Measurements from ENCODE around the gene PARP6. TPM values are rescaled to one million over a fixed set of nuclear protein-coding genes. Genes with fewer than 3 reads are reported as not detected.
A peak's percentile ranks its signal among the peaks of the same experiment; 100 is the strongest.

PARP6 gene
- total RNA-seq, 1 experiment from 2014 or later: 41.9 TPM

DNA sequence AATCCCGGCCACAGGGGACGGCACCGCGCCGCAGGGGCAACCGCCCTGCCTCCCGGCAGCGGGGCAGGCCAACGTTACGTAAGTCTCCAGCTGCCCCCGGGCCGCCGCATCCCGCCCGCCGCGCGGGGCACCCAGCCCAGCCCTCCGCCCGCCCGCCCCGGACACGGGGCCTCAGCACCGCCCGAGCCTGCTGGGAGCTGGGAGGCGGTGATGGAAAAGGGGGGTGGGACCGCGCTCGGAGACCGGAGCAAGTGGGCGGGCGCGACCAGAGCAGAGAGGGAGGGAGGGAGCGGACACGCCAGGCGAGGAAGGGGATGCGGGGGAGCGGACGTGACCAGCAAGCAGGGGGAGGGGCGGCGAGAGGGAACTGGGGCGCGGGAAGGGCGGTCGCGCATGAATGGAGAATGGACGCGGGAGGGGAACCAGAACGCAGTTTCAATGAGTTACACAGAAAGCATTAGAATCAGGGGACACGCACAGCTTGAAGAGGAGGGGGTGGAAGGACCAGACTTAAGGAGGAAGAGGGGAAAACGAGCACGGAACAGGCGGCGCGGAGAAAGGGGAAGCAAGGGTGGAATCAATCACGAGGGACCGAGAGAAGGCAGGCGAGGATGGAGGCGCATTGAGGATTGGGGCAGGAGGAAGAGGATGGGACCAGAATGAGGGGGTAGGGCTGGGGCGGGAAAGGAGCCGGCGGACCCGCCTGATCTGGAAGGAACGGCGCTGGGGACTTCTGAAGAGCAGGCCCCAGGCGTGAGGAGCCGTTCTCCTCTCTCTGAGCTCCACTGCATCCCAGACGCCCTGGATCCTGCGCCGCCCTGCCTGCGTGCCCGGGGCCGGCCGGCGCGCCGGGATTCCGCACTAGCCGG lies 41.9 kb downstream of the PARP6 start (continued):
- TF ChIP-seq ARID4B (CRISPR knock-in tag; IDR thresholded peaks at IDR 0.05; ENCODE audit: borderline replicate concordance) (peak; percentile 76; the same call in 1 of the 2 replicates), ZNF423 (CRISPR knock-in tag; IDR thresholded peaks at IDR 0.05) (0 out of 2 replicates have a peak, but pooled peaks have one; percentile 37), ZNF232 (CRISPR knock-in tag; IDR thresholded peaks at IDR 0.05) (no peak), GRHL2 (CRISPR knock-in tag; IDR thresholded peaks at IDR 0.05; ENCODE audit: insufficient replicate concordance, severe bottlenecking) (no peak), IRF2 (CRISPR knock-in tag; IDR thresholded peaks at IDR 0.05; ENCODE audit: borderline replicate concordance, low read depth) (no peak), CREB1 (CRISPR knock-in tag; IDR thresholded peaks at IDR 0.05) (no peak), IRF1 (CRISPR knock-in tag; IDR thresholded peaks at IDR 0.05) (no peak), ZNF396 (CRISPR knock-in tag; IDR thresholded peaks at IDR 0.05; ENCODE audit: borderline replicate concordance) (no peak), GABPB1 (CRISPR knock-in tag; IDR thresholded peaks at IDR 0.05) (no peak), NFATC4 (CRISPR knock-in tag; IDR thresholded peaks at IDR 0.05) (no peak), ZMAT4 (CRISPR knock-in tag; IDR thresholded peaks at IDR 0.05) (0 out of 2 replicates have a peak, but pooled peaks have one; percentile 9), TEAD1 (CRISPR knock-in tag; IDR thresholded peaks at IDR 0.05) (peak; percentile 59; the same call in 1 of the 2 replicates), SOX15 (CRISPR knock-in tag; IDR thresholded peaks at IDR 0.05) (no peak), ZNF281 (CRISPR knock-in tag; IDR thresholded peaks at IDR 0.05) (no peak), E2F5 (CRISPR knock-in tag; IDR thresholded peaks at IDR 0.05) (peak; percentile 66; the same call in 1 of the 2 replicates), ETV6 (CRISPR knock-in tag; IDR thresholded peaks at IDR 0.05) (peak; percentile 78; the same call in 1 of the 2 replicates)
- TF ChIP-seq, protein P1, sequence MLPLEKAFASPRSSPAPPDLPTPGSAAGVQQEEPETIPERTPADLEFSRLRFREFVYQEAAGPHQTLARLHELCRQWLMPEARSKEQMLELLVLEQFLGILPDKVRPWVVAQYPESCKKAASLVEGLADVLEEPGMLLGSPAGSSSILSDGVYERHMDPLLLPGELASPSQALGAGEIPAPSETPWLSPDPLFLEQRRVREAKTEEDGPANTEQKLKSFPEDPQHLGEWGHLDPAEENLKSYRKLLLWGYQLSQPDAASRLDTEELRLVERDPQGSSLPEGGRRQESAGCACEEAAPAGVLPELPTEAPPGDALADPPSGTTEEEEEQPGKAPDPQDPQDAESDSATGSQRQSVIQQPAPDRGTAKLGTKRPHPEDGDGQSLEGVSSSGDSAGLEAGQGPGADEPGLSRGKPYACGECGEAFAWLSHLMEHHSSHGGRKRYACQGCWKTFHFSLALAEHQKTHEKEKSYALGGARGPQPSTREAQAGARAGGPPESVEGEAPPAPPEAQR (CRISPR knock-in tag; IDR thresholded peaks at IDR 0.05): no peak
- TF ChIP-seq, protein P2, sequence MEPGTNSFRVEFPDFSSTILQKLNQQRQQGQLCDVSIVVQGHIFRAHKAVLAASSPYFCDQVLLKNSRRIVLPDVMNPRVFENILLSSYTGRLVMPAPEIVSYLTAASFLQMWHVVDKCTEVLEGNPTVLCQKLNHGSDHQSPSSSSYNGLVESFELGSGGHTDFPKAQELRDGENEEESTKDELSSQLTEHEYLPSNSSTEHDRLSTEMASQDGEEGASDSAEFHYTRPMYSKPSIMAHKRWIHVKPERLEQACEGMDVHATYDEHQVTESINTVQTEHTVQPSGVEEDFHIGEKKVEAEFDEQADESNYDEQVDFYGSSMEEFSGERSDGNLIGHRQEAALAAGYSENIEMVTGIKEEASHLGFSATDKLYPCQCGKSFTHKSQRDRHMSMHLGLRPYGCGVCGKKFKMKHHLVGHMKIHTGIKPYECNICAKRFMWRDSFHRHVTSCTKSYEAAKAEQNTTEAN (CRISPR knock-in tag; IDR thresholded peaks at IDR 0.05): no peak; the same call in 1 of the 2 replicates
